Ovary (tissue), 9 donors: Measurements from ENCODE around the gene CSGALNACT2. TPM values are rescaled to one million over a fixed set of nuclear protein-coding genes. Genes with fewer than 3 reads are reported as not detected.
A peak's percentile ranks its signal among the peaks of the same experiment; 100 is the strongest.

Experiments
- DNase-seq, 5 donors: peaks; one replicate each; pipeline ENCODE4 v3.0.0-alpha.2; 2019 to 2020
- H3K27ac ChIP-seq, 2 donors: fragments of 200-600 bp; one replicate each; pipeline versions ENCODE4 v1.5.1 to v1.8.0; 2019 to 2022
- H3K27me3 ChIP-seq: fragments of 200-600 bp; one replicate; pipeline ENCODE4 v1.8.0; 2022
- H3K36me3 ChIP-seq: fragments of 200-600 bp; sonication (generic); one replicate; pipeline ENCODE4 v1.5.1; 2019
- H3K4me1 ChIP-seq: one replicate; pipeline ENCODE4 v1.8.1; 2013; ENCODE audit warnings: mild to moderate bottlenecking, moderate library complexity; ENCODE audit not compliant: insufficient read depth
- H3K4me3 ChIP-seq: fragments of 200-600 bp; sonication (generic); one replicate; pipeline ENCODE4 v1.5.1; 2017
- H3K9me3 ChIP-seq, 2 donors: fragments of 200-600 bp in 1 of 2; sonication (generic) in 1 of 2; one replicate each; pipeline versions ENCODE4 v1.5.1 to v1.8.1; 2013 to 2019; ENCODE audit warnings: mild to moderate bottlenecking in 1 of 2, moderate library complexity in 1 of 2
- EP300 ChIP-seq: sonication (generic); formaldehyde crosslinking; IDR thresholded peaks from one replicate; pipeline ENCODE4 v1.6.1; 2017; ENCODE audit warnings: antibody characterized with exemption
- POLR2A ChIP-seq: fragments of 450-650 bp; IDR thresholded peaks from one replicate; pipeline ENCODE4 v1.6.1; 2017; ENCODE audit warnings: antibody characterized with exemption, mild to moderate bottlenecking, moderate library complexity
- whole genome bisulfite sequencing, 3 donors: extraction: QIAGEN DNeasy Blood & Tissue Kit in 1 of 3; methylation state at CpG; one replicate each; pipeline versions ENCODE4 v1.1.5 to v1.1.7; 2013 to 2017; 5-methylcytosine and 5-hydroxymethylcytosine counted together
- intact Hi-C, 4 donors: fragments of 100-400 bp; cut with DNase I; formaldehyde crosslinking; loops; one replicate each; pipeline versions ENCODE4 v1.11.0 to v1.15.1; 2022 to 2023
- polyA plus RNA-seq, 2 donors: library from polyadenylated mRNA; stranded (reverse); fragments of 200-250 nt in 1 of 2; fragments of 350-450 nt in 1 of 2; fragmentation: Illumina TruSeq in 1 of 2; extraction: RNeasy Lipid Tissue Mini Kit (QIAGEN cat#74804) in 1 of 2; gene quantifications; one replicate each; pipeline ENCODE4 v1.2.3, GENCODE V29; 2013 to 2014
- total RNA-seq, 7 donors: library from RNA; depleted of rRNA in 2 of 7; stranded (reverse); fragments of >200 nt in 2 of 7; fragmentation: NEBNext Ultra II Directional in 3 of 7; extraction: Animal tissue kit (Norgen Biotek cat#: 25700) in 3 of 7; gene quantifications; one replicate each; pipeline versions ENCODE4 v1.1.0 to v1.2.4, GENCODE V29; 2016 to 2023
- TF ChIP-seq, protein P1 (sequence below), 3 donors: fragments of 450-650 bp in 2 of 3; fragments of 200-600 bp in 1 of 3; IDR thresholded peaks; one replicate each; pipeline versions ENCODE4 v1.5.1 to v1.8.0; 2016 to 2022; ENCODE audit warnings: antibody characterized with exemption in 3 of 3, mild to moderate bottlenecking in 1 of 3
- donor health status: DM: no; HTN: no; CAD: no; lungs with moderate emphysema.
- donor health status: DM: no; HTN: no; CAD: no.
- donor health status: Bipolar disorder and iron deficiency.
- donor health status: DM: yes; HTN: yes; CAD: no.
- donor health status: DM: no; HTN: no; CAD: no.
- donor health status: DM: yes; HTN: yes; CAD: no.

CSGALNACT2 gene
- total and polyA plus RNA-seq, 9 donors, result 14.8 to 27.2 (median 21.8) TPM

- H3K4me1 ChIP-seq, result no peaks in the 10 kb centered on the region
- intact Hi-C loops, result no loop called here
- WGBS, 3 donors, result 84 to 86% (median 85%) methylated on average over 9 of the region's 9 CpGs
- TF ChIP-seq POLR2A (no peak), EP300 (no peak)
- TF ChIP-seq, protein P1, sequence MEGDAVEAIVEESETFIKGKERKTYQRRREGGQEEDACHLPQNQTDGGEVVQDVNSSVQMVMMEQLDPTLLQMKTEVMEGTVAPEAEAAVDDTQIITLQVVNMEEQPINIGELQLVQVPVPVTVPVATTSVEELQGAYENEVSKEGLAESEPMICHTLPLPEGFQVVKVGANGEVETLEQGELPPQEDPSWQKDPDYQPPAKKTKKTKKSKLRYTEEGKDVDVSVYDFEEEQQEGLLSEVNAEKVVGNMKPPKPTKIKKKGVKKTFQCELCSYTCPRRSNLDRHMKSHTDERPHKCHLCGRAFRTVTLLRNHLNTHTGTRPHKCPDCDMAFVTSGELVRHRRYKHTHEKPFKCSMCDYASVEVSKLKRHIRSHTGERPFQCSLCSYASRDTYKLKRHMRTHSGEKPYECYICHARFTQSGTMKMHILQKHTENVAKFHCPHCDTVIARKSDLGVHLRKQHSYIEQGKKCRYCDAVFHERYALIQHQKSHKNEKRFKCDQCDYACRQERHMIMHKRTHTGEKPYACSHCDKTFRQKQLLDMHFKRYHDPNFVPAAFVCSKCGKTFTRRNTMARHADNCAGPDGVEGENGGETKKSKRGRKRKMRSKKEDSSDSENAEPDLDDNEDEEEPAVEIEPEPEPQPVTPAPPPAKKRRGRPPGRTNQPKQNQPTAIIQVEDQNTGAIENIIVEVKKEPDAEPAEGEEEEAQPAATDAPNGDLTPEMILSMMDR (IDR thresholded peaks at IDR 0.05), result no peak
- H3K4me3 ChIP-seq, result no peak overlapping the region
- no peak overlapping the region for H3K27ac ChIP-seq
- no peaks in the 10 kb centered on the region for H3K27me3 ChIP-seq
- H3K9me3 ChIP-seq, result no peaks in the 10 kb centered on the region
- DNase-seq, result peak in 3 of 5 donors; percentile 1 to 19 (median 4)
- H3K36me3 ChIP-seq, result no peaks in the 10 kb centered on the region
Measured at GRCh38 chr10:43234471-43235041, 96.3 kb downstream of the CSGALNACT2 start.

Other genes with a start within 250 kb of the CSGALNACT2 start
- 1 to 10 TPM in 2 of 7 donors, under 1 TPM in 5; 0.12 to 1.6 (median 0.92) TPM for gene RET, start 61.4 kb upstream of the CSGALNACT2 start, total RNA-seq
- under 1 TPM; 0.38 to 0.75 TPM for gene RET, start 61.4 kb upstream of the CSGALNACT2 start, polyA plus RNA-seq
- 1 to 10 TPM in 4 of 7 donors, under 1 TPM in 3; 0.60 to 5.2 (median 1.3) TPM for gene RASGEF1A, start 128.6 kb downstream of the CSGALNACT2 start, total RNA-seq
- 1 to 10 TPM in 1 of 2 donors, under 1 TPM in 1; 0.92 to 2.3 TPM for gene RASGEF1A, start 128.6 kb downstream of the CSGALNACT2 start, polyA plus RNA-seq
- gene FXYD4, start 233.2 kb downstream of the CSGALNACT2 start, total RNA-seq, result not detected
- not detected for gene FXYD4, start 233.2 kb downstream of the CSGALNACT2 start, polyA plus RNA-seq